ENCODE data around the gene PRKAR1B. TPM values are rescaled to one million over a fixed set of nuclear protein-coding genes. Genes with fewer than 3 reads are reported as not detected.

Gene PRKAR1B
- total RNA-seq, 1 donor from 2014 or later: 14.0 TPM

GRCh38 chr7:672891-673290 is 54.2 kb downstream of the PRKAR1B start:
- no peak overlapping the region for H3K4me3 ChIP-seq (ENCODE audit: low read depth, low read length)
- no peaks in the 10 kb centered on the region for H3K27me3 ChIP-seq (ENCODE audit: control insufficient read depth, insufficient read depth, low read length)
- H3K36me3 ChIP-seq (ENCODE audit: control insufficient read depth, insufficient read depth, low read length): peaks cover 2% of the 10 kb centered on the region
- DNase-seq (ENCODE audit: low read depth): no peak
- no peak for TF ChIP-seq CTCF (IDR thresholded peaks at IDR 0.05; ENCODE audit: insufficient read depth, low read length, severe bottlenecking)
- FAIRE-seq: no peak

- Histone ChIP-seq H3K27me3 (ENCODE audit: control insufficient read depth, insufficient read depth, low read length) (no peaks in the 10 kb centered on the region), H3K36me3 (ENCODE audit: control insufficient read depth, insufficient read depth, low read length) (peaks cover under 1% of the 10 kb centered on the region), H3K4me3 (ENCODE audit: low read depth, low read length) (no peak overlapping the region)
- TF ChIP-seq CTCF (IDR thresholded peaks at IDR 0.05; ENCODE audit: insufficient read depth, low read length, severe bottlenecking): no peak
- no peak for DNase-seq (ENCODE audit: low read depth)
- FAIRE-seq: no peak
Measured at GRCh38 chr7:671415-672042, 55.6 kb downstream of the PRKAR1B start.

GRCh38 chr7:670501-671390 is 56.3 kb downstream of the PRKAR1B start:
- Histone ChIP-seq H3K36me3 (ENCODE audit: control insufficient read depth, insufficient read depth, low read length) (no peaks in the 10 kb centered on the region), H3K27me3 (ENCODE audit: control insufficient read depth, insufficient read depth, low read length) (no peaks in the 10 kb centered on the region), H3K4me3 (ENCODE audit: low read depth, low read length) (no peak overlapping the region)
- no peak for TF ChIP-seq CTCF (IDR thresholded peaks at IDR 0.05; ENCODE audit: insufficient read depth, low read length, severe bottlenecking)
- FAIRE-seq (no peak), DNase-seq (ENCODE audit: low read depth) (no peak)

GRCh38 chr7:668958-669357 is 58.1 kb downstream of the PRKAR1B start:
- TF ChIP-seq CTCF (IDR thresholded peaks at IDR 0.05; ENCODE audit: insufficient read depth, low read length, severe bottlenecking): no peak
- Histone ChIP-seq H3K4me3 (ENCODE audit: low read depth, low read length) (no peak overlapping the region), H3K36me3 (ENCODE audit: control insufficient read depth, insufficient read depth, low read length) (no peaks in the 10 kb centered on the region), H3K27me3 (ENCODE audit: control insufficient read depth, insufficient read depth, low read length) (no peaks in the 10 kb centered on the region)
- FAIRE-seq (no peak), DNase-seq (ENCODE audit: low read depth) (no peak)

DNA sequence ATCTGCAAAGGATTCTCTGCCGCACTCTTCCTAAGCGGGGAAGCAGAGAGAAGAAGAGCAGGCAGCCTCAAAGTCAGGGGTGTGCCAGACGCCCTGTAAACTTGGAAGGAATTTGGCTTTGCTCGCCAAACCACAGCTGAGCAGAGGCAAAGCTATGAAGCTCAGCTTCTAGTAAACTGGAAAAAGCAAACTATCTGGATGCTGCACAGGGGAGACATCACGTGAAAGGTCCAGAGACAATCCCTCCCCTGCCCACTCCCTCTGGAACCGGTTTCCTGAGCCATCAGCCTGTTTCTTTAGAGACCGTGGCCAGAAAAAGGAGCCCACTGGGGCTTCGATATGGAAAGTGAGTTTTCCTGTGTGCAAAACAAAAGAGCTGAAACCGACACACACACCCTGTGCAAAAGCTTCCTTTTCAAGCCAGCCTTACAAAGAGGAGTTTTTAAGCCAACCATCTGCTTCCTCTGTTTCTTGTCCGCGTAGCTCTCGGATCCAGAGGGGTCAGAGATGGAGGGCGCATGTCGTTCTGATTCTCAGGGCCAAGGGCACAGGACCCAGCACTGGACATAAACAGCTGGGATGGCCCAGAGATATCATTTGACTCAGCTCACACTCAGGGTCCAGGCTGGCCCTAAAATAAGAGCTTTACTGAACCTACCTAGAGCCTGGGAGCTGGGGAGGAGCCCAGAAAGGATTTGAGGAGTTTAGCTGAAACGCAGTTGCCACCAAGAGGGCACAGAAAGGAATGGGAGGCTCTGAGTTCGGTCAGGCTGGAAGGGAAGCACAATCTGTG is 58.7 kb downstream of the PRKAR1B start:
- FAIRE-seq (no peak), DNase-seq (ENCODE audit: low read depth) (no peak)
- H3K36me3 ChIP-seq (ENCODE audit: control insufficient read depth, insufficient read depth, low read length): no peaks in the 10 kb centered on the region
- H3K27me3 ChIP-seq (ENCODE audit: control insufficient read depth, insufficient read depth, low read length): no peaks in the 10 kb centered on the region
- no peak for TF ChIP-seq CTCF (IDR thresholded peaks at IDR 0.05; ENCODE audit: insufficient read depth, low read length, severe bottlenecking)
- no peak overlapping the region for H3K4me3 ChIP-seq (ENCODE audit: low read depth, low read length)

Data from bronchial epithelial cell (primary cell).